Liver (tissue), 9 donors: Measurements from ENCODE around the gene C3. TPM values are rescaled to one million over a fixed set of nuclear protein-coding genes. Genes with fewer than 3 reads are reported as not detected.

Experiments used
- DNase-seq: peaks from one replicate; pipeline ENCODE4 v3.0.0-alpha.2; 2017; ENCODE audit warnings: low spot score
- H3K27ac ChIP-seq, 2 donors: one replicate each; pipeline ENCODE4 v1.7.0; 2013; ENCODE audit warnings: inconsistent platforms in 2 of 2, low read length in 2 of 2, control low read depth in 1 of 2, low read depth in 1 of 2, mild to moderate bottlenecking in 1 of 2
- H3K27me3 ChIP-seq, 4 donors: one replicate each; pipeline versions ENCODE4 v1.6.1 to v1.7.0; 2013; ENCODE audit warnings: low read length in 3 of 4, inconsistent platforms in 1 of 4, mild to moderate bottlenecking in 1 of 4, moderate library complexity in 1 of 4; ENCODE audit not compliant: control insufficient read depth in 4 of 4, insufficient read depth in 4 of 4
- H3K36me3 ChIP-seq, 4 donors: one replicate each; pipeline versions ENCODE4 v1.6.1 to v1.7.0; 2013; ENCODE audit warnings: low read length in 3 of 4, mild to moderate bottlenecking in 3 of 4, low read depth in 1 of 4, moderate library complexity in 1 of 4; ENCODE audit not compliant: control insufficient read depth in 4 of 4, insufficient read depth in 3 of 4
- H3K4me1 ChIP-seq, 4 donors: one replicate each; pipeline versions ENCODE4 v1.6.1 to v1.7.0; 2013; ENCODE audit warnings: low read length in 3 of 4, mild to moderate bottlenecking in 3 of 4, moderate library complexity in 1 of 4; ENCODE audit not compliant: control insufficient read depth in 4 of 4, insufficient read depth in 4 of 4
- H3K4me3 ChIP-seq, 3 donors: one replicate each; pipeline versions ENCODE4 v1.6.1 to v1.7.0; 2013; ENCODE audit warnings: low read length in 3 of 3, control low read depth in 1 of 3, low read depth in 1 of 3, mild to moderate bottlenecking in 1 of 3
- H3K9ac ChIP-seq, 2 donors: one replicate each; pipeline ENCODE4 v1.7.0; 2013; ENCODE audit warnings: low read length in 2 of 2, mild to moderate bottlenecking in 2 of 2, moderate library complexity in 2 of 2, control low read depth in 1 of 2, low read depth in 1 of 2
- H3K9me3 ChIP-seq, 4 donors: one replicate each; pipeline versions ENCODE4 v1.6.1 to v1.7.0; 2013; ENCODE audit warnings: low read length in 3 of 4; ENCODE audit not compliant: control insufficient read depth in 4 of 4
- HNF4A ChIP-seq, 2 donors: conservative IDR thresholded peaks; 2 replicates each; pipeline ENCODE4 v1.6.1; 2016; ENCODE audit warnings: antibody characterized with exemption in 2 of 2, mild to moderate bottlenecking in 2 of 2
- HNF4G ChIP-seq: IDR thresholded peaks from 2 replicates; pipeline ENCODE4 v1.6.1; 2016; ENCODE audit warnings: antibody characterized with exemption
- JUND ChIP-seq, 2 donors: IDR thresholded peaks; 2 replicates each; pipeline ENCODE4 v1.6.1; 2016; ENCODE audit warnings: antibody characterized with exemption in 2 of 2
- NR2F2 ChIP-seq: IDR thresholded peaks from 2 replicates; pipeline ENCODE4 v1.6.1; 2016; ENCODE audit warnings: antibody characterized with exemption
- RAD21 ChIP-seq, 2 donors: IDR thresholded peaks; 2 replicates each; pipeline ENCODE4 v1.6.1; 2016; ENCODE audit warnings: antibody characterized with exemption in 2 of 2, mild to moderate bottlenecking in 2 of 2
- RXRA ChIP-seq, 2 donors: IDR thresholded peaks; 2 replicates each; pipeline ENCODE4 v1.6.1; 2017 to 2018; ENCODE audit warnings: antibody characterized with exemption in 2 of 2, mild to moderate bottlenecking in 1 of 2
- TAF1 ChIP-seq: conservative IDR thresholded peaks from 2 replicates; pipeline ENCODE4 v1.6.1; 2016; ENCODE audit warnings: antibody characterized with exemption, mild to moderate bottlenecking
- YY1 ChIP-seq: IDR thresholded peaks from 2 replicates; pipeline ENCODE4 v1.6.1; 2016; ENCODE audit warnings: antibody characterized with exemption, mild to moderate bottlenecking
- polyA plus RNA-seq, 2 donors: library from polyadenylated mRNA; stranded (reverse) in 1 of 2; unstranded in 1 of 2; fragments of 200-250 nt in 1 of 2; fragments of >200 nt in 1 of 2; fragmentation: Nextera tagmentation in 1 of 2; extraction: Ambion mirVana in 1 of 2; gene quantifications; one replicate each; pipeline versions ENCODE4 v1.2.1 to v1.2.3, GENCODE V29; 2013 to 2015
- total RNA-seq, 2 donors: library from RNA; depleted of rRNA; stranded (reverse); fragments of >200 nt; gene quantifications; one replicate each; pipeline ENCODE4 v1.2.3, GENCODE V29; 2014
- TF ChIP-seq, protein P1 (sequence below): IDR thresholded peaks from 2 replicates; pipeline ENCODE4 v1.6.1; 2016; ENCODE audit warnings: antibody characterized with exemption, mild to moderate bottlenecking
- TF ChIP-seq, protein P2 (sequence below): IDR thresholded peaks from 2 replicates; pipeline ENCODE4 v1.6.1; 2016; ENCODE audit warnings: antibody characterized with exemption
- TF ChIP-seq, protein P3 (sequence below): IDR thresholded peaks from 2 replicates; pipeline ENCODE4 v1.6.1; 2016; ENCODE audit warnings: antibody characterized with exemption
- TF ChIP-seq, protein P4 (sequence below): fragments of 150-350 bp; IDR thresholded peaks from 2 replicates; pipeline ENCODE4 v1.5.1; 2017; ENCODE audit warnings: improper control_type of control experiment, low read depth, low read length; ENCODE audit not compliant: missing input control
- donor health status: healthy.
- donor health status: healthy.
- donor health status: healthy.
- donor health status: healthy.
- donor health status: healthy.

The C3 gene
- total and polyA plus RNA-seq, 4 donors: 4,543 to 9,349 (median 8,015) TPM

GRCh38 chr19:6700586-6701316 is 19.7 kb downstream of the C3 start (continued):
- TF ChIP-seq, protein P1, sequence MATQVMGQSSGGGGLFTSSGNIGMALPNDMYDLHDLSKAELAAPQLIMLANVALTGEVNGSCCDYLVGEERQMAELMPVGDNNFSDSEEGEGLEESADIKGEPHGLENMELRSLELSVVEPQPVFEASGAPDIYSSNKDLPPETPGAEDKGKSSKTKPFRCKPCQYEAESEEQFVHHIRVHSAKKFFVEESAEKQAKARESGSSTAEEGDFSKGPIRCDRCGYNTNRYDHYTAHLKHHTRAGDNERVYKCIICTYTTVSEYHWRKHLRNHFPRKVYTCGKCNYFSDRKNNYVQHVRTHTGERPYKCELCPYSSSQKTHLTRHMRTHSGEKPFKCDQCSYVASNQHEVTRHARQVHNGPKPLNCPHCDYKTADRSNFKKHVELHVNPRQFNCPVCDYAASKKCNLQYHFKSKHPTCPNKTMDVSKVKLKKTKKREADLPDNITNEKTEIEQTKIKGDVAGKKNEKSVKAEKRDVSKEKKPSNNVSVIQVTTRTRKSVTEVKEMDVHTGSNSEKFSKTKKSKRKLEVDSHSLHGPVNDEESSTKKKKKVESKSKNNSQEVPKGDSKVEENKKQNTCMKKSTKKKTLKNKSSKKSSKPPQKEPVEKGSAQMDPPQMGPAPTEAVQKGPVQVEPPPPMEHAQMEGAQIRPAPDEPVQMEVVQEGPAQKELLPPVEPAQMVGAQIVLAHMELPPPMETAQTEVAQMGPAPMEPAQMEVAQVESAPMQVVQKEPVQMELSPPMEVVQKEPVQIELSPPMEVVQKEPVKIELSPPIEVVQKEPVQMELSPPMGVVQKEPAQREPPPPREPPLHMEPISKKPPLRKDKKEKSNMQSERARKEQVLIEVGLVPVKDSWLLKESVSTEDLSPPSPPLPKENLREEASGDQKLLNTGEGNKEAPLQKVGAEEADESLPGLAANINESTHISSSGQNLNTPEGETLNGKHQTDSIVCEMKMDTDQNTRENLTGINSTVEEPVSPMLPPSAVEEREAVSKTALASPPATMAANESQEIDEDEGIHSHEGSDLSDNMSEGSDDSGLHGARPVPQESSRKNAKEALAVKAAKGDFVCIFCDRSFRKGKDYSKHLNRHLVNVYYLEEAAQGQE: no peak
- TF ChIP-seq RAD21 (IDR thresholded peaks at IDR 0.05) (no peak), HNF4G (no peak)
- TF ChIP-seq, protein P2, sequence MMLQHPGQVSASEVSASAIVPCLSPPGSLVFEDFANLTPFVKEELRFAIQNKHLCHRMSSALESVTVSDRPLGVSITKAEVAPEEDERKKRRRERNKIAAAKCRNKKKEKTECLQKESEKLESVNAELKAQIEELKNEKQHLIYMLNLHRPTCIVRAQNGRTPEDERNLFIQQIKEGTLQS: no peak

- no peak overlapping the region for H3K9ac ChIP-seq
- H3K36me3 ChIP-seq: peaks cover 25 to 63% (median 50%) of the 10 kb centered on the region in 4 donors
- H3K27ac ChIP-seq: no peak overlapping the region
- H3K4me3 ChIP-seq: no peak overlapping the region
- H3K9me3 ChIP-seq: no peaks in the 10 kb centered on the region
- TF ChIP-seq, protein P2: no peak
- TF ChIP-seq HNF4A (conservative IDR thresholded peaks at IDR 0.05): no peak
- TF ChIP-seq TAF1: no peak
- TF ChIP-seq, protein P3, sequence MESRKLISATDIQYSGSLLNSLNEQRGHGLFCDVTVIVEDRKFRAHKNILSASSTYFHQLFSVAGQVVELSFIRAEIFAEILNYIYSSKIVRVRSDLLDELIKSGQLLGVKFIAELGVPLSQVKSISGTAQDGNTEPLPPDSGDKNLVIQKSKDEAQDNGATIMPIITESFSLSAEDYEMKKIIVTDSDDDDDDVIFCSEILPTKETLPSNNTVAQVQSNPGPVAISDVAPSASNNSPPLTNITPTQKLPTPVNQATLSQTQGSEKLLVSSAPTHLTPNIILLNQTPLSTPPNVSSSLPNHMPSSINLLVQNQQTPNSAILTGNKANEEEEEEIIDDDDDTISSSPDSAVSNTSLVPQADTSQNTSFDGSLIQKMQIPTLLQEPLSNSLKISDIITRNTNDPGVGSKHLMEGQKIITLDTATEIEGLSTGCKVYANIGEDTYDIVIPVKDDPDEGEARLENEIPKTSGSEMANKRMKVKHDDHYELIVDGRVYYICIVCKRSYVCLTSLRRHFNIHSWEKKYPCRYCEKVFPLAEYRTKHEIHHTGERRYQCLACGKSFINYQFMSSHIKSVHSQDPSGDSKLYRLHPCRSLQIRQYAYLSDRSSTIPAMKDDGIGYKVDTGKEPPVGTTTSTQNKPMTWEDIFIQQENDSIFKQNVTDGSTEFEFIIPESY: no peak
- TF ChIP-seq HNF4G: no peak
- no peak for TF ChIP-seq JUND (IDR thresholded peaks at IDR 0.05)
- TF ChIP-seq, protein P1: no peak
- no peak for TF ChIP-seq RAD21 (IDR thresholded peaks at IDR 0.05)
- TF ChIP-seq RXRA (IDR thresholded peaks at IDR 0.05): no peak
- TF ChIP-seq YY1: no peak
- TF ChIP-seq NR2F2: no peak
- TF ChIP-seq, protein P4, sequence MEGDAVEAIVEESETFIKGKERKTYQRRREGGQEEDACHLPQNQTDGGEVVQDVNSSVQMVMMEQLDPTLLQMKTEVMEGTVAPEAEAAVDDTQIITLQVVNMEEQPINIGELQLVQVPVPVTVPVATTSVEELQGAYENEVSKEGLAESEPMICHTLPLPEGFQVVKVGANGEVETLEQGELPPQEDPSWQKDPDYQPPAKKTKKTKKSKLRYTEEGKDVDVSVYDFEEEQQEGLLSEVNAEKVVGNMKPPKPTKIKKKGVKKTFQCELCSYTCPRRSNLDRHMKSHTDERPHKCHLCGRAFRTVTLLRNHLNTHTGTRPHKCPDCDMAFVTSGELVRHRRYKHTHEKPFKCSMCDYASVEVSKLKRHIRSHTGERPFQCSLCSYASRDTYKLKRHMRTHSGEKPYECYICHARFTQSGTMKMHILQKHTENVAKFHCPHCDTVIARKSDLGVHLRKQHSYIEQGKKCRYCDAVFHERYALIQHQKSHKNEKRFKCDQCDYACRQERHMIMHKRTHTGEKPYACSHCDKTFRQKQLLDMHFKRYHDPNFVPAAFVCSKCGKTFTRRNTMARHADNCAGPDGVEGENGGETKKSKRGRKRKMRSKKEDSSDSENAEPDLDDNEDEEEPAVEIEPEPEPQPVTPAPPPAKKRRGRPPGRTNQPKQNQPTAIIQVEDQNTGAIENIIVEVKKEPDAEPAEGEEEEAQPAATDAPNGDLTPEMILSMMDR: no peak
- no peak for DNase-seq
- peaks cover 0 to 12% (median 2%) of the 10 kb centered on the region in 4 donors for H3K4me1 ChIP-seq
- H3K27me3 ChIP-seq: no peaks in the 10 kb centered on the region
Measured at GRCh38 chr19:6699935-6700334, 20.5 kb downstream of the C3 start.
